Breast epithelium (tissue), 4 donors: ENCODE measurements around the gene CPNE2. TPM values are rescaled to one million over a fixed set of nuclear protein-coding genes. Genes with fewer than 3 reads are reported as not detected.
A peak's percentile ranks its signal among the peaks of the same experiment; 100 is the strongest.

Experiments used
- DNase-seq, 2 donors: peaks; one replicate each; pipeline ENCODE4 v3.0.0-alpha.2; 2019; ENCODE audit warnings: low spot score in 2 of 2
- H3K27ac ChIP-seq, 2 donors: fragments of 200-600 bp; sonication (generic) in 1 of 2; one replicate each; pipeline ENCODE4 v1.5.1; 2016 to 2019; ENCODE audit warnings: mild to moderate bottlenecking in 1 of 2
- H3K27me3 ChIP-seq, 2 donors: fragments of 200-600 bp; sonication (generic) in 1 of 2; one replicate each; pipeline versions ENCODE4 v1.5.1 to v1.6.0; 2017 to 2019; ENCODE audit warnings: control low read depth in 1 of 2, mild to moderate bottlenecking in 1 of 2
- H3K36me3 ChIP-seq: fragments of 200-600 bp; one replicate; pipeline ENCODE4 v1.5.1; 2019
- H3K4me1 ChIP-seq, 2 donors: fragments of 200-600 bp; sonication (generic); one replicate each; pipeline ENCODE4 v1.5.1; 2016 to 2019; ENCODE audit warnings: control low read depth in 1 of 2
- H3K4me3 ChIP-seq, 3 donors: fragments of 200-600 bp; sonication (generic); 1 replicate in 2 of 3; 2 replicates in 1 of 3; pipeline ENCODE4 v1.5.1; 2016 to 2019; ENCODE audit warnings: mild to moderate bottlenecking in 3 of 3, moderate library complexity in 2 of 3
- H3K9me3 ChIP-seq, 2 donors: fragments of 200-600 bp; sonication (generic) in 1 of 2; one replicate each; pipeline ENCODE4 v1.5.1; 2016 to 2019; ENCODE audit warnings: control low read depth in 1 of 2
- POLR2A ChIP-seq: fragments of 450-650 bp; IDR thresholded peaks from one replicate; pipeline ENCODE4 v1.6.1; 2016; ENCODE audit warnings: antibody characterized with exemption, mild to moderate bottlenecking, moderate library complexity
- POLR2AphosphoS5 ChIP-seq, 3 donors: sonication (generic); formaldehyde crosslinking; IDR thresholded peaks; one replicate each; pipeline ENCODE4 v1.6.1; 2017; ENCODE audit warnings: antibody characterized with exemption in 3 of 3
- intact Hi-C: fragments of 100-400 bp; cut with DNase I; formaldehyde crosslinking; loops from one replicate; pipeline ENCODE4 v1.15.1; 2023; ENCODE audit warnings: low total_unique reads
- total RNA-seq, 3 donors: library from RNA; depleted of rRNA; stranded (reverse); fragments of >200 nt; gene quantifications; one replicate each; pipeline ENCODE4 v1.1.0, GENCODE V29; 2016
- TF ChIP-seq, protein P1 (sequence below), 3 donors: fragments of 450-650 bp; IDR thresholded peaks; one replicate each; pipeline ENCODE4 v1.5.1; 2016 to 2017; ENCODE audit warnings: antibody characterized with exemption in 3 of 3, mild to moderate bottlenecking in 3 of 3, moderate library complexity in 3 of 3

CPNE2 gene
- total RNA-seq, 3 donors from 2014 or later, result 13.9 to 56.5 (median 26.5) TPM

- Histone ChIP-seq H3K4me3 (no peak overlapping the region), H3K9me3 (no peaks in the 10 kb centered on the region), H3K4me1 (no peaks in the 10 kb centered on the region), H3K27me3 (no peaks in the 10 kb centered on the region), H3K27ac (no peak overlapping the region), H3K36me3 (no peaks in the 10 kb centered on the region)
- intact Hi-C loops, result no loop called here
- no peak for DNase-seq
- TF ChIP-seq, protein P1, sequence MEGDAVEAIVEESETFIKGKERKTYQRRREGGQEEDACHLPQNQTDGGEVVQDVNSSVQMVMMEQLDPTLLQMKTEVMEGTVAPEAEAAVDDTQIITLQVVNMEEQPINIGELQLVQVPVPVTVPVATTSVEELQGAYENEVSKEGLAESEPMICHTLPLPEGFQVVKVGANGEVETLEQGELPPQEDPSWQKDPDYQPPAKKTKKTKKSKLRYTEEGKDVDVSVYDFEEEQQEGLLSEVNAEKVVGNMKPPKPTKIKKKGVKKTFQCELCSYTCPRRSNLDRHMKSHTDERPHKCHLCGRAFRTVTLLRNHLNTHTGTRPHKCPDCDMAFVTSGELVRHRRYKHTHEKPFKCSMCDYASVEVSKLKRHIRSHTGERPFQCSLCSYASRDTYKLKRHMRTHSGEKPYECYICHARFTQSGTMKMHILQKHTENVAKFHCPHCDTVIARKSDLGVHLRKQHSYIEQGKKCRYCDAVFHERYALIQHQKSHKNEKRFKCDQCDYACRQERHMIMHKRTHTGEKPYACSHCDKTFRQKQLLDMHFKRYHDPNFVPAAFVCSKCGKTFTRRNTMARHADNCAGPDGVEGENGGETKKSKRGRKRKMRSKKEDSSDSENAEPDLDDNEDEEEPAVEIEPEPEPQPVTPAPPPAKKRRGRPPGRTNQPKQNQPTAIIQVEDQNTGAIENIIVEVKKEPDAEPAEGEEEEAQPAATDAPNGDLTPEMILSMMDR (IDR thresholded peaks at IDR 0.05), result no peak
- TF ChIP-seq POLR2AphosphoS5 (IDR thresholded peaks at IDR 0.05), result no peak
- no peak for TF ChIP-seq POLR2A
Observed at GRCh38 chr16:57133031-57133430, 40.6 kb downstream of the CPNE2 start.

- Histone ChIP-seq H3K4me1 (no peaks in the 10 kb centered on the region), H3K27me3 (no peaks in the 10 kb centered on the region), H3K9me3 (no peaks in the 10 kb centered on the region), H3K36me3 (no peaks in the 10 kb centered on the region), H3K27ac (no peak overlapping the region), H3K4me3 (no peak overlapping the region)
- intact Hi-C loops, result no loop called here
- DNase-seq, result no peak
- no peak for TF ChIP-seq POLR2AphosphoS5 (IDR thresholded peaks at IDR 0.05)
- TF ChIP-seq, protein P1 (IDR thresholded peaks at IDR 0.05), result no peak
- no peak for TF ChIP-seq POLR2A
Observed at GRCh38 chr16:57133886-57134285, 41.5 kb downstream of the CPNE2 start.

DNA sequence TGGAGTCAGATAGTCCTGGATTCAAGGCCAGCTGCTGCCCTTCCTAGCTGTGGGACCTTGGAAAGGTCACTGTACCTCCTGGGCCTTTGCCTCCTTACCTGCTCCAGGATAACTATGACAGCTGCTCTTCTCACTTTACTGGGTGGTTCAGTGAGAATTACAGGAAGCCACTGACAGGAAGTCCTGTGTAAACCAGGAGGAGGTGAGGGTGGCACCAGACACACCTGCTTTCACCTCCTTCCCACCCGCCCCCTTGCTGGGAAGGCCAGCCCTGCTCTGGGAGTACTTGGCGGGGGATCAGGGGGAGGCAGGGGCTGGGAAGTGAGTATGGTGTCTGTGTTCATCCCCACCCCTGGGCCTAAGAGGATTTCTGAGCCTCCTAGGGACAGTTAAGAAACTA, 42.6 kb downstream of the CPNE2 start:
- no peaks in the 10 kb centered on the region for H3K4me1 ChIP-seq
- H3K27ac ChIP-seq, result peak overlapping the region in 1 of 2 donors; percentile 12
- no peaks in the 10 kb centered on the region for H3K27me3 ChIP-seq
- no peaks in the 10 kb centered on the region for H3K9me3 ChIP-seq
- no peak for TF ChIP-seq POLR2AphosphoS5 (IDR thresholded peaks at IDR 0.05)
- TF ChIP-seq, protein P1 (IDR thresholded peaks at IDR 0.05), result no peak
- TF ChIP-seq POLR2A, result no peak
- no peak for DNase-seq
- intact Hi-C loops, result no loop called here
- H3K36me3 ChIP-seq, result no peaks in the 10 kb centered on the region
- no peak overlapping the region for H3K4me3 ChIP-seq

DNA sequence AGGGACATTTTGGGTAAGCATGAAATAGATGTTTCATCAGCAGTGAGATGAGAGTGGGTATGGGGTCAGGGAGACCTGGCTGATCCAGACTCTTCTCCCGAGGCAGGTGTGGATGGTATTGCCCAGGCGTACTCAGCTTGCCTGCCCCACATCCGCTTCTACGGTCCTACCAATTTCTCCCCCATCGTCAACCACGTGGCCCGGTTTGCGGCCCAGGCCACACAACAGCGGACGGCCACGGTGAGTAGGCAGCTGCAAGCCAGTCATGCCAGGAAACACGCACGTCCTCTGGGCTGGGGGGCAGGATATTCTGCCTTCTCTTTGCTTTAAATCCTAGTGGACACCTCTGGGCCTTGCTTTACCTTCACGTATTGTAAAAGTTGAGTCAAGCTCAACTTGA, 44.7 kb downstream of the CPNE2 start:
- no peaks in the 10 kb centered on the region for H3K36me3 ChIP-seq
- DNase-seq, result no peak
- H3K4me1 ChIP-seq, result no peaks in the 10 kb centered on the region
- no peak overlapping the region for H3K27ac ChIP-seq
- H3K27me3 ChIP-seq, result no peaks in the 10 kb centered on the region
- intact Hi-C loops, result no loop called here
- no peak overlapping the region for H3K4me3 ChIP-seq
- no peaks in the 10 kb centered on the region for H3K9me3 ChIP-seq
- TF ChIP-seq POLR2AphosphoS5 (IDR thresholded peaks at IDR 0.05), result no peak

- peak in 1 of 2 donors; percentile 25 for DNase-seq
- Histone ChIP-seq H3K4me1 (no peaks in the 10 kb centered on the region), H3K36me3 (no peaks in the 10 kb centered on the region), H3K4me3 (no peak overlapping the region), H3K27me3 (no peaks in the 10 kb centered on the region), H3K9me3 (no peaks in the 10 kb centered on the region), H3K27ac (no peak overlapping the region)
- TF ChIP-seq POLR2A (no peak), POLR2AphosphoS5 (IDR thresholded peaks at IDR 0.05) (no peak)
- TF ChIP-seq, protein P1 (IDR thresholded peaks at IDR 0.05), result no peak
- intact Hi-C loops, result no loop called here
Observed at GRCh38 chr16:57137566-57138273, 45.3 kb downstream of the CPNE2 start.
